GM12801 (cell line): ENCODE results near the gene MYOCD.

ENCODE experiments used
- CTCF ChIP-seq: IDR thresholded peaks from one replicate; pipeline ENCODE4 v1.5.1; 2011; ENCODE audit warnings: control low read depth; ENCODE audit not compliant: insufficient read length; ENCODE audit errors: extremely low read depth

The MYOCD gene

DNA sequence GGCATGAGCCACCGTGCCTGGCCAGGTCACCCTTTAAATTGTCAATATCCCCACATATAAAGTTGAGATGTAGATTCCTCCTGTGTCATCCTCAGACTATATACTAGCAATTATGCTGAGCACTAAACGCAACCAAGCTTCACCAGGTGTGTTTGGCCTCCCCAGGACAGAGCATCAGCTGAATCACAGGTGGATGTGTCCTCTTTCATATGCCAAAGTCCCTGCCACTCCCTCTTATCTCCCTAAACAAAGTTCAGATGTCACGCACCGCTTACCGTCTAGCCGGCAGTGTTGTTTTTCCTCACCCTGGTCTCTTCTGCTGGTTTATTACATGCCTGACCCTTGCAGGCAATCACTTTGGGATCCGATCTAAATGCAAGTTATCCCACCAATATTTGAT lies 79.8 kb downstream of the MYOCD start:
- TF ChIP-seq CTCF: no peak

DNA sequence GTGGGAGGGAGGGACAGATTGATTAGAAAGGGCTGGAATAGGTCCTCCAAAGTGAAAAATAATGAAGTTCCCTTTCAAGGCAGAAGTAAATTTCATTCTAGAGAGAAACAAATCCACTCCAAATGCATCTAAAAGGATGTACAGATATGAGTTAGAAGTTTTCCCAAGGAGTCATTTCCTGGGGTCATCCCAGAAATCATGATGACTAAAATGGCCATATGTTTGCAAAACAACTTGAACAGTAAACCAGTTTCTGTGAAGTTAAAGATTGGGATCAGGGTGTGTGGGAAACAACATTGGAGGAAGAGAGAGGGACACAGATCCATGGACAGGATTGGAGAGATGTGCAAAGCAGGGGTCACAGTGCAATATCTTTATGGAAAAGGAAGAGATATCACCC lies 91.1 kb downstream of the MYOCD start:
- TF ChIP-seq CTCF: no peak

DNA sequence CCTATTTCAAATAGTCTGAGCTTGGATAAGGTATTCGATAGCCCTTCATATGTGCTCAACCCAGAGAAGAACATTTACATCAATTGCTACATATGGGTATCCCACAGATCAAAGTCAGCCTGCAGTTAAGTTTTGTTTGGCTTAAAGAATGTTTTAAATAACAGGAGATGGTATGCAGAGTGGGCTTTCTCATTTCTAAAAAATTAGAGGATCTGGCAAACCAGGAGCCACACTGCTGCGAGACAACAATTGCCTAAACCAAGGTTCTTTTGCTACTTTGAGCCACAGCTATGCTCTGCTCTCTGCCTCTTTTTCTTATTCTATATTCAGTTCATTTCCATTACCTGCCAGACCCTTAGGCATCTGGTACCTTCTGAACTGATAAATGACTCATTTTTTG lies 93.4 kb downstream of the MYOCD start:
- no peak for TF ChIP-seq CTCF

DNA sequence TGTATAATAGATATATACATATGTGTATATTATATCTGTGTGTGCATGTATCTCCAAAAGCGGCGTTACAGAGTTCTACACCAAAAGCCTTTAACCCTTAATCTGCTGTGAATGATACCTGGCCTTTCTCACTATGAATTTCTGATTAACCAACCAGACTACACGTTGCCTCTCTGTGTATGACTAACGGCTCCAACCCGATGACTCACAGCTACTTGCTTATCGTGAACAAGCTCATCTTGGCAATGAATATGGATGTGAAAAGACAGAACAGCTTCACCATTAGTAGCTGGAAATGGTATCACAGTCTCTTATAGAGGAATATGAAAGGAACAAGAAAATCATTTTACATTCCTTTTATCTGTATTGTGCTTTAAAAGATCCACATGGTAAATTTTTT lies 99.9 kb downstream of the MYOCD start:
- TF ChIP-seq CTCF: no peak

GRCh38 chr17:12768255-12768654 lies 102.6 kb downstream of the MYOCD start:
- TF ChIP-seq CTCF: no peak

DNA sequence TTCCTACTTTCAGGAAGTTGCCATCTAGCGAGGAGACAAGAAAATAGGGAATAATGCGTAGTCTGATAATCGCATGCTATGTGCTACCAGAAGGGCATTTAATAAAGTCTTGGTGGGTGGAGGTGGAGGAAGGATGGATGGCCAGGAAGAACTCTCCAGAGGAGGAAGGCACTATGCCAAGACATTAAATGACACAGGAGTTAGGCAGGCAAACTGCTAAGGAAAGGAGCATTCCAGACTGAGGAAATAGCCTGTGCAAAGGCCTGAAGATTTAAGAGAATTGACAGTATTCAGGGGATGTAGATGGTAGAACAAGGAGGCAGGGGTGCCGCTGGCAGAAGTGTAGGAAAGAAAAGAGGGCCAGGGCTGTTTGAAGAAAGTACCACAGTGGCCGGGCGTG lies 104.3 kb downstream of the MYOCD start:
- TF ChIP-seq CTCF: no peak

GRCh38 chr17:12773153-12773552 lies 107.5 kb downstream of the MYOCD start:
- TF ChIP-seq CTCF: no peak

DNA sequence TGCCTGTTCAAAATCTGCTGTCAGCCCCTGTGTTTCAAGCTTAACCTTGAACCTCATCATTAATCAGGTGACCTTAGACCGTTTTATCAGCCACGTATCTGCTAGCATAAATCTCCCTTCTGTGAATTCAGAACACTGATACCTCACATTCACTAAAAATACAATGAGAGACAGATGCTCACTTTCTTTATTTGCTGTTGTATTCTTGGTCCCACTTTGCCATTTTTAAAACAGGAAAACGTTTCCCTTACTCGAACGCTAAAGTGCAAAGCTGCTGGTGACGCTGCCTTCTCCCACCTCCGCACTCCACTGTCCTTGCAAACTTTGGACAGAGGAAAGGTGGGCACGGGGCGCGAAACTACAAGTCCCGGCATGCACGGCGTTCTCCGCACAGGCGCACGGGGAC lies 123.4 kb downstream of the MYOCD start:
- TF ChIP-seq CTCF: no peak
